ELF-1 (cell line): ENCODE measurements around the gene GSTCD.
"Not testable (repeated sequence)": the region's sequence is repeated elsewhere in the genome, so short reads cannot be mapped to it uniquely, and the experiment has no call there.

Experiments used
- DNase-seq: peaks from one replicate; pipeline ENCODE4 v3.0.0-alpha.2; 2016; ENCODE audit warnings: low read depth, low spot score

The GSTCD gene

GRCh38 chr4:105807496-105807895 is 98.9 kb downstream of the GSTCD start:
- no peak for DNase-seq

GRCh38 chr4:105808030-105808749 is 99.6 kb downstream of the GSTCD start:
- DNase-seq = peak; percentile 5

GRCh38 chr4:105808750-105809041 is 100.1 kb downstream of the GSTCD start:
- no peak for DNase-seq

GRCh38 chr4:105815701-105816100 is 107.1 kb downstream of the GSTCD start:
- no peak for DNase-seq

- no peak for DNase-seq
Measured at GRCh38 chr4:105822061-105822460, 113.5 kb downstream of the GSTCD start.

GRCh38 chr4:105828074-105828473 is 119.5 kb downstream of the GSTCD start:
- DNase-seq = no peak

- DNase-seq = no peak
Measured at GRCh38 chr4:105831189-105831588, 122.6 kb downstream of the GSTCD start.

- DNase-seq = no peak
Measured at GRCh38 chr4:105835177-105835576, 126.6 kb downstream of the GSTCD start.

GRCh38 chr4:105836537-105836936 is 128.0 kb downstream of the GSTCD start:
- no peak for DNase-seq

- DNase-seq = no peak
Measured at GRCh38 chr4:105837037-105837436, 128.5 kb downstream of the GSTCD start.

- DNase-seq = no peak
Measured at GRCh38 chr4:105838082-105838481, 129.5 kb downstream of the GSTCD start.

- no peak for DNase-seq
Measured at GRCh38 chr4:105840426-105841174, 132.0 kb downstream of the GSTCD start.

- no peak for DNase-seq
Measured at GRCh38 chr4:105843941-105844340, 135.4 kb downstream of the GSTCD start.

- DNase-seq = no peak
Measured at GRCh38 chr4:105845559-105845958, 137.0 kb downstream of the GSTCD start.

GRCh38 chr4:105848359-105848758 is 139.8 kb downstream of the GSTCD start:
- not testable (repeated sequence) for DNase-seq

GRCh38 chr4:105851196-105851595 is 142.6 kb downstream of the GSTCD start:
- no peak for DNase-seq

- not testable (repeated sequence) for DNase-seq
Measured at GRCh38 chr4:105852230-105852629, 143.6 kb downstream of the GSTCD start.

GRCh38 chr4:105858466-105859040 is 150.0 kb downstream of the GSTCD start:
- DNase-seq = no peak

GRCh38 chr4:105859233-105859632 is 150.6 kb downstream of the GSTCD start:
- DNase-seq = no peak

- DNase-seq = no peak
Measured at GRCh38 chr4:105870963-105871362, 162.4 kb downstream of the GSTCD start.

- DNase-seq = no peak
Measured at GRCh38 chr4:105871997-105872396, 163.4 kb downstream of the GSTCD start.

GRCh38 chr4:105875233-105875632 is 166.6 kb downstream of the GSTCD start:
- DNase-seq = no peak

GRCh38 chr4:105878668-105879067 is 170.1 kb downstream of the GSTCD start:
- DNase-seq = no peak
